Activated T-cell treated with anti-CD3 and anti-CD28 coated beads, Interleukin-2, amount 50 U/mL, for 48 hours (primary cell): Measurements from ENCODE around the gene DOCK7.
"Not testable (repeated sequence)": the region's sequence is repeated elsewhere in the genome, so short reads cannot be mapped to it uniquely, and the experiment has no call there.

Source experiments
- DNase-seq, 2 experiments: peaks; one replicate each; pipeline ENCODE4 v3.0.0-alpha.2; 2020

Gene DOCK7

GRCh38 chr1:62693123-62693522, 4.9 kb upstream of the DOCK7 start:
- no peak for DNase-seq

DNA sequence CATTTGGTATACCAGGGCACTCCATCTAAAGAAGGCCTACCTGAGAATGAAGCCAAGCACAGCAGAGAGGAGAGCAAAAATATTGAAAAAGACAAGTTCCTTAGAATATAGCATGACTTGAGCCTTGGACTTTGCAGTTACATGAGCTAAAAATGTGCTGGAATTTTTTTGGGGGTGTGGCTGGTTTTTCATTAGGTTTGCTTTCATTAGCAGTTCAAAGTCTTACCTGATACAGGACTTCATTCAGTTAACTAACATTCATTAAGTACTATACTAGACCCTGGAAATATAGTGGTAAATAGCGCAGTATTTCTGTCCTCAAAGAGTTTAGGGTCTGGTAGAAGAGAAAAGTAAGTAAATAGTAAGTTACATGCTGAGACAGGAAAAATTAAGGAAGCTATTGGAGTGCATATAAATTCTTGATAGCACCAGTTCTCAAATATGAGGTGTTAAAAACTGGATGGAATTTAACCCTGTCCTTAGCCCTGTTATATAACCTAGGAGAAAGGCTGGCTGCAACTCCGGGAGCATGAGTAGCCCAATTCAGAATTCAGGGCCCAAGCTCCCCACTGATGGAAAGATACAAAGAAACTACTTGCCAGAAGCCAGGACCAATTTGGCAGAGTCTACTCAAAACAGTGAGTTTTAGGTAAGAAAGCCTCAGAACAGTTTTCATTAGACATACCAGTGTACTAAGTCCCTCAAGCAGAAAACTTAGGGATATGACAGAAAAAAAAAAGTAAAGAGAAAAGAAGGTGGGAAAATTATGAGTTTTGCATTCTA, 3.1 kb upstream of the DOCK7 start:
- DNase-seq: no peak

GRCh38 chr1:62689524-62689923, 1.3 kb upstream of the DOCK7 start:
- no peak for DNase-seq

DNA sequence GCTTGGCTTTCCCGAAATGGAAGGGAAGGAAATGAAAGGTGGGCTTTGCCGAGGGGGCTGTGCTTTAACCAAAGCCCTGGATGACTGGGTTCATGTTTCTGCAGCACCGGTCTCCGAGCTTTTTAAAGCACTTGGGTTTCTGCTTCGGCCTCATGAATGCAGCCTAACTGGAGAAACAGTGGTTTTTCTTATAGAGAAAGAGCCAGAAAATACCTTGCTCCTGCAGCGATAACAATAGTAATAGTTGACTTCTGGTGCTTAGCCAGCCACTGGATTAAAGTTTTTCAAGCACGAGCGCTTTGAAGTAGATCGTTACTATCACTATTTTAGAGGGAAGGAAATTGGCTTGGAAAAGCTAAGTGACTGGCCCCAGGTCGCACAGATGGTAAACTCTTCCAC, 500 bp upstream of the DOCK7 start:
- DNase-seq: no peak

- DNase-seq: peak; percentile 48 to 60
These were observed 724 bp downstream of the DOCK7 start for GRCh38 chr1:62687421-62687902.

DNA sequence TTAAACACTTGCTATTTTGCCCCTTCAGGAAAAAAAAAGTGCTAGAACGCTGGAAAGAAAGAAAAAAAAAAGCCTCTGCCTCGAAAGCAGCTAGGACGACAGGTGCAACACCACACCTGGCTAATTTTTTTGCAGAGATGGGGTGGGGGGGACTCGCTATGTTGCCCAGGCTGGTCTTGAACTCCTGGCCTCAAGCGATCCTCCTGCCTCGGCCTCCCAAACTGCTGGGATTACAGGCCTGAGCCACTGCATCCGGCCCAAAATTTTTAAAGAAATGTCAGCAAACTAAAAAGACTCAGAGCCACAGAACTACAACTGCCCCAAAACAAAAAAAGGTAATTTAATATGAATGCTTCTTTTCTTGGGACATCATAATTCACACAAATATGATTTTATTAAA, 1.4 kb downstream of the DOCK7 start:
- no peak for DNase-seq

GRCh38 chr1:62685431-62685859, 2.7 kb downstream of the DOCK7 start:
- DNase-seq: no peak

DNA sequence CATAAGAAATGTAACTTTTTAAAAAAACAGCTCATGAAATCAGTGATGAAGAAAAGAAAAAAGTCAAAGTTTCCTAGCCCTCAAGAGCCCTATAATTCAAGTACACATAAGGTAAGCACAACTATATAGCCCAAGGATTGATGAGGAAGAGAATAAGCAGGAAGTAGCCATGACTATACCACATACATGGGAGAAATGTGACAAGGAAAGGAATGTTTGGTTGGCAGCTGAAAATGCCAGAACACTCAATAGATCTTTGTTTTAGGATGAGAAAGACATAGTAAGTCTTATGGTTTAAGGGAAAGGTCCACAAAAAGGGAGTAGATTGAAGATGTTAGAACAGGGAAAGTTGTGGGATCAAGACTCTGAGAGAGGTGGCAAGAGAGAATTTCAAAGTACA, 5.7 kb downstream of the DOCK7 start:
- DNase-seq: no peak

GRCh38 chr1:62680992-62681391, 7.2 kb downstream of the DOCK7 start:
- not testable (repeated sequence) for DNase-seq

DNA sequence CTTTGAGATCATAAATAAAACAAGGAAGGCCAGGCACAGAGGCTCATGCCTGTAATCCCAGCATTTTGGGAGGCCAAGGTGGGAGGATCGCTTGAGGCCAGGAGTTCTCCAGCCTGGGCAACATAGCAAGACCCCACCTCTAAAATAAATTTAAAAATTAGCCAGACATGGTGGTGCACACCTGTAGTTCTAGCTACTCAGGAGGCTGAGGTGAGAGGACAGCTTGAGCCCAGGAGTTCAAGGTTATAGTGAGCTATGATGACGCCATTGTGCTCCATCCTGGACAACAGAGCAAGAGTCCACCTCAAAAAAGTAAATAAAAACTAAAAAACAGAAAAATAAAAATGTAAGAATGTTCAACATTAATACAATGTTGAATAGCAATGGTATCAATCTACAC, 10.4 kb downstream of the DOCK7 start:
- DNase-seq: not testable (repeated sequence)

GRCh38 chr1:62676611-62677356, 11.4 kb downstream of the DOCK7 start:
- no peak for DNase-seq

GRCh38 chr1:62673629-62674028, 14.6 kb downstream of the DOCK7 start:
- no peak for DNase-seq

- DNase-seq: no peak
These were observed 16.2 kb downstream of the DOCK7 start for GRCh38 chr1:62672029-62672428.

- DNase-seq: no peak
These were observed 33.4 kb downstream of the DOCK7 start for GRCh38 chr1:62654744-62655143.

DNA sequence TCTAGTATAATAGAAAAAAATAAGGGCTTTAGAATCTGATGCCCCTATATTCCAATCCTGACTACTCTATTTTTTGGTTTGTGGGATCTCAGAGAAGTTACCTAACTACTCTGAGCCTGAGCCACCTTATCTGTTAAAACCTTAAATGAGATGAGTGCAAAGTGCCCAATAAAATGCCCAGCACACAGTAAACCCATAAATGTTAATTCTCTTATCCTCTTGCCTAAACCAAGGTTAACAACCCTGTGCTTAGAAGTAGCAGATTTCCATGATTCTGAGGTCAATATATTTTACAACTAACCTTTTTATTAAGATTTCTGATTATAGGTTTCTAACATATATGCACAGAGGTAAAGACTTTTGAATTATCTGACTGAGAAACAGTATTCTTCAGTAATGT, 35.8 kb downstream of the DOCK7 start:
- DNase-seq: no peak

DNA sequence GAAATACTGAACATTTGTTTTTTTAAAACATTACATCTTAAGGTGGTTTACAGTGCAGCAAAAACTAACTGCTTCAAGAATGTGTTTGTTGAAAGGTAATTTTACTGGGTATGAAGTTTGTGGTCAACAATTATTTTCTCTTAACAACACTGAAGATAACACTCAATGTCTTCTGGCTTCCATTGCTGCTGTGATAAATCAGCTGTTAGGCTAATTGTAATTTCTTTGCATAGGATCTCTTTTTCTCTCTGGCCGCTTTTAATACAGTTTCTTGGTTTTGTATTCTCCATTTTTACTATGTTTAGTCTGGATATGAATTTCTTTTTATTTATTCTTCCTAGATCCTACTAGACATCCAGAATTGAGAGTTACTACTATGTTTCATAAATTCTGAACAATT, 44.9 kb downstream of the DOCK7 start:
- DNase-seq: no peak

DNA sequence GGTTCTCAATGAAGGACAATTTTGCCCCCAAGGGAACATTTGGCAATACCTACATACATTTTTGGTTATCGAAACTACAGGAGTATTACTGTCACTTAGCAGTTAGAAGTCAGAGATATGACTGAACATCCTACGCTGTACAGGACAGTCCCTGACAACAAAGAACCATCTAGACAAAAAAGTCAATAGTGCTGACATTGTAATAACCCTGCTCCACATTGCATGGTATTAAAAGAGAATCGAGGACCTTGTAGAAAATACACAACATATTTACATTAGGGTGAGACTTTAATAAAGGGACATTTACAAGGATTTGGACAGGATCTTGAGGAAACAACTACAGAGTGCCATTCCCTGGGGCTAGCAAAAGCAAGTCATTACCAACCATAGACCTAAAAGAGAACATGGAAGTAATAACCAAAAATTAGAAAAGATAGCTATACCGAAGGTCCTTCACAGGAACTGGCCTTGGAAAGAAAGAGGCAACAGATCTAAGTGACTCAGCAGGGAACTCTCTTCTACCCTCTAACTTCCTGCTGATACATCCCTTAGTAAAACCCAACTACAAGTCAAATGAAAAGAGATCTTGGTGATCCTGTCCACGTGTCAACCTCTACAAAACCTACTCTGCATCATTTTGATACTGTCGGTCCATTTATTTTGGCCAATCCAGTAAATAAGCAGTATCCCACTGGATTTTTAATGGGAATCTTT, 50.6 kb downstream of the DOCK7 start:
- no peak for DNase-seq

GRCh38 chr1:62628506-62628905, 59.7 kb downstream of the DOCK7 start:
- no peak for DNase-seq

DNA sequence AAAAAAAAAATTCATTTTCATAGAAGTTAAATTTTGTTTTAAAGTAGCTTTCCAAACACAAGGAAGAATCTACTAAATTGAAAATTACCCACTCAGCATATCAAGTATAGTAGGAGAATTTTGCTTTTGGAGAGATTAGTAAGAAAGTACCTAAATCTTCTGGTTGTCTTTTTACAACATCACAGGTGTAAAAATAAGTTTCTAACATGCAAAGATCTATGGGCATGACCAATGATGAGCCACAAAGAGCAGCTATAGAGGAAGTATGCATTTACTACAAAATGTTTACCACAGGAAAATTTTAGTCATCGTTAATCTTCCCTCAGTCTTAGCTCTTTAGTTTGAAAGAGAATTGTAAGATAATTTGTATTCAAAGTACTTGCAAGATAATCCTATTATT, 62.8 kb downstream of the DOCK7 start:
- DNase-seq: no peak

DNA sequence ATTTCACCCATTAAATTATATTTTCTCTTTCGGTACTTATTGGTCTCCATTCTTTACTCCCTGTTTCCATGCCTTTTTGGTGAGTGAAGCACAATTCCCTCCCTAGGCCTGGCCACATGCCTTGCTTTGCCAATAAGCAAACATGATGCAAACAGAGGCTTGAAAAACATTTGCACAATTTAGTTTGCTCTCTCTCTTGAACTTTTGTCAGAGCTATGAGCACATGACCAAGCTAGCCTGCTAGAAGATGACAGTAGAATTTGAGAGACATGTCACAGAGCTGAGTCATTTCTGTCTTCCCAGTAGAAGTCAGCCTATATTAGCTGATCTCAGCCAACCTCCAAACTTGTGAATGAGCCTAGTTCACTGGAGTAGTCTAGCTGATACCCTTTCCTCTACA, 66.3 kb downstream of the DOCK7 start:
- no peak for DNase-seq

- no peak for DNase-seq
These were observed 74.3 kb downstream of the DOCK7 start for GRCh38 chr1:62613890-62614289.

GRCh38 chr1:62613325-62613727, 74.9 kb downstream of the DOCK7 start:
- DNase-seq: no peak

DNA sequence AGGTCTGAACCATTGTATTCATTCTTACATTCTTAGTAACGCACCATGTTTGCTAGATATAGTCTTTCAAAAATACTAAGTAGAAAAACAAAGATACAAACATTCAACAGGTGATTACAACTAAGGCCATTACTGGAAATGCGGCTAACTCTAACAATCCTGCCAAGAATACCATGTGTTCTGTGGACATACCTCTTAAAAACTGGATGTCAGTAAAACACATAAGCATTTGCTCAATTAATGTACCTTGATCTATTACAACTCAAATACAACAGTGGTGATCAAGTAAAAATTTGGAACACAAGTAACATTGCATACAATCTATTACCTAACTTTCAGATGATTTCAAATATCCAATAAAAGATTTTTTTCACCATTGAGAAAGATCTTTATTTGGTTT, 75.4 kb downstream of the DOCK7 start:
- DNase-seq: no peak

- DNase-seq: not testable (repeated sequence)
These were observed 77.6 kb downstream of the DOCK7 start for GRCh38 chr1:62610588-62610987.
